HUDEP-2 (cell line): Measurements from ENCODE around the gene KCNQ1.

Experiments used
- DNase-seq, 76 experiments: peaks; one replicate each; lab custom pipeline; 2025; ENCODE audit not compliant: unreplicated experiment in 76 of 76; lab: John Stamatoyannopoulos, UW

The KCNQ1 gene

DNA sequence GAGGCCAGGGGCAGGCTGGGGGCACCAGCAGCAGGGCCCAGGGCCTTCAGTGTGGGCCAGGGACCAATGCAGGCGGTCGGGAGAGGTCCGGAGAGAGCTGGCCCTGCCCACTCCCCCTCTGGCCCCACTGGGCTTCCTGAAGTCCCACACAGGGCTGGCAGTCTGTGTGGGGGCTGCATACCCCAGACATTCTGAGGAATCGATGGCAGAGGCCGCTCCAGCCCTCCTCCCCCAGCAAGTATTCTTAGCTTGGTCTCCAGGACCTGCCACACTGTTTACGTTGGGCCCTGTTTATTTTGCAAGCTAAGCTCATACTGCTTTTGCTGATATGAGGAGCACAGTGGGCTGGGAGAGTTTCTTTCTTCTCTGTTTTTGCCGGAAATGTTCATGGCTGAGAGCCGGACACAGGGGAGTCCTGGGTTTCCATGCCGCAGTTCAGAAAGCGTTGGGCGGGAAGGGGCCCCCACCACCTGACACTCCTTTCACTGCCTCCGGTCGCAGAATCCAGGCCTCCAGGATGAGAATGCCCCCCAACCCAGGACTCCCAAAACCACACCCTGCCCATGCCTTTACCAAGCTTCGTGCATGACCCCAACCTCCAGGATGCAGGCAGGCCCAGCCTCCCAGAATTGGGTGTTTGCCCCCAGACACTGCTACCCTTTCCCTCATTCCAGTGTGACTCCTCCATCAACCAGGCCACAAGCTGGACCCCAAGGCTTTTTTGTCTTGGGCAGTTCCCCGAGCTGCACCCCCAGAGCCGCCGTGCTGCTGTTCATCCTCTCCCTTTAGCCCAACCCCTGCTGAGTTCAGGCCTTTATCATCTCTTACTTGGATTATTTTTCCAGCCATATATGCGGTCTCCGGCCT is 336.8 kb downstream of the KCNQ1 start:
- DNase-seq, result no peak

DNA sequence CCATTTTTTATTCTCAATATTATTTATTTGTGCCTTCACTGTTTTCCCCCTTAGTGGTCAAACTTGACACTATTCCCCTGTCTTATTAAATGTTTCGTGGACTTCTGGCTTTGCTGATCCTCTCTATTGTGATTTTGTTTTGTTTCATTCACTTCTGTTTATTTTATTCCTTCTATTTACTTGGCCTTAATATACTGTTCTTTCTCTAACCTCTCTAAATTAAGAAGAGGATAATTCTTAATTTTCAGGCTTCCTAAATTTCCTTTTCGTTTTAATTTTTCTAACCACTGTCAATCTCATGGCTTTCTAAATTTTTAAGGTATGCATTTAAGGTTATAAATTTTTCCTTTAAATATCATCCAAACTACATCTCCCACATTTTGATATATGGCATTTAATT is 338.0 kb downstream of the KCNQ1 start:
- DNase-seq, result no peak

DNA sequence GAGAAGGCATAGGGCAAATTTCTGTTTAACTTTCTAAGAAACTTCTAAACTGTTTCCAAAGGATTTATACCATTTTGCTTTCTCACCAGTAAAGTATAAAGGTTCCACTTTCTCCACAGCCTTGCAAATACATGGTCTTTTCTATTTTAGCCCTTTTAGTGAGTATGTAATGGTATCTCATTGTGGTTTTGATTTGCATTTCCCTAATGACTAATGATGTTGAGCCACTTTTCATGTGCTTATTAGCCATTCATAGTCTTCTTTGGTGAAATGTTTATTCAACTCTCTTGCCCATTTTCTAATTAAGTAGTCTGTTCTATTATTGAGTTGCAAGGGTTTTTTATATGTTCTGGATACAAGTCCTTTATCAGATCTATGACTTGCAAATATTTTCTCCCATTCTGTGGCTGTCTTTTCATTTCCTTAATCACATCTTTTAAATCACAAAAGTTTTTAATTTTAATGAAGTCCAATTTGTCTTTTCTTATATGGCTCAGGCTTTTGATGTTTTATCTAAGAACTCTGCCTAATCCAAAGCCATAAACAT is 338.8 kb downstream of the KCNQ1 start:
- no peak for DNase-seq

DNA sequence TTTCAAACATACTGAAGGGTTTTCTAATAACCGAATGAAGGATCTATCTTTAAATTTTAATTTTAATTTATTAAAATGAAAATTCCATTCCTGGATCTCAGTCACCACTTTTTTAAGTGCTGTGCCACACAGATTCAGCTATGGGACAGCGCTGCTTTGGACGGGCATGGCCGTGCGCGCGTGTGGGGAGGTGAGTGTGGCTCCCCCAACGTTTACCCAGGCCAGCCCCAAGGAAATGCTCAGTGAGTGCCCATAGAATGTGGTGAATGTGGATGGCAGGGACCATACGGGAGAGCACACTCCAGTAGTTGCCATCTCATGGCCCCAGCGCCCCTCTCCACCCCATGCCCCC is 343.0 kb downstream of the KCNQ1 start:
- DNase-seq, result no peak

DNA sequence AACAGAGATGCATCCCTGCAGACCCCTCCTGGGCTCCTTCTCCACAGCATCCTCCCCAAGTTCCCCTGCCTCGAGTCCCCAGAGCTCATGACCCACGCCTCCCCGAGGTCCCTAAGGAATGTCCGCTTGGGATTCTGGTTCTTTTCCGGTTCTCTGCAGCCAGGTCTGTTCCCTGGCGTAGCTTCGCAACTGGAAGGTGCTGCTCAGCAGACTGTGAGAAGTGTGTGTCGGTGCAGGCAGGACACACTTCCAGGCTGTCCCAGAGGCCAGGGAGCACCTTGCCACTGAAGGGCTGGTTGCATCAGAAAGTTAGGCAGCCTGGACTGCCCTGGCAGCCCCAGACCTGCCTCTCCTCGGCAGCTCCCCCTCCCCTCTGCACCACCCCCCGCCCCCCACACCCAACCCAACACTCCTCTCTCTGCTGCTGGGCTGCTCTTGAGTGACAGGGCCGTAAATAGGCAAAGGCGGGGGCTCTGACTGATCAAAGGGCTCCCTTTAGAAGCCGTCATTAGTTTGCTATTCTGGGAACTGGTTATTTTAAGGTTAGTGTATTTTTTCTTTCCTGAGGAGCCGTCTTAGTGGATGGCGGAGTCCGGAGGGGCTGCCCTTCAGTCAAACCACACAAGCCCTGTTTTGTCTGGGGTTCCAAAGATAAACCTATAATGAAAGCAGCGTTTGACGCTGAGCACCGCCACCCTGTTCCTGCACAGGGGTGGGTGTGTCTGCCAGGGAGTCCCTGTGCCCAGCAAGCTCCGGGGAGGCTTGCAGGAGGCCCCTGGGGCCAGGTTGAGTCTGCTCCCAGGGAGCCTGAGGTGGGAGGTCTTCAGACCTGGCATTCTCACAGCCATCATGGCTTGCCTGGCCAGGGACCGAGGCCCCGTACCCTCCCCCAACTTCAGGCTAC is 343.6 kb downstream of the KCNQ1 start:
- peak in 1 of 76 experiments; percentile 20 for DNase-seq

DNA sequence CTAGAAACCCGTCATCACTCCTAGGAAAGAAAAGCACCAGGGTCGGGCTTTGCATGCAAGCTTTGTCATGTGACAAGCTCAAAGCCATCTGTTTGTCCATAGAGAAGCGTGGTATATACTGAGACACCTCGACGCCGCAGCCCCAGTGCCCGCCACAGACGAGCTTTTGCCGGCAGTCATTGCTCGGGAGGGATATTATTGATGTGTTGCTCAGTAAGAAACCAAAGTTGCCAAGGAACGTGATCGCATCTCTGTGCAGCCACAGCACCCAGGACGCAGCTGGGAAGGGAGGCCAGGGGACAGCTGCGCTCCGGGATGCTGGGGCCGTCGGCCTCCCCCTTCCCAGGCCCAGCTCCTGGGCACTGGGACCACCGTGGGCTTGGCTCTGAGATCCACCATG is 344.5 kb downstream of the KCNQ1 start:
- no peak for DNase-seq

DNA sequence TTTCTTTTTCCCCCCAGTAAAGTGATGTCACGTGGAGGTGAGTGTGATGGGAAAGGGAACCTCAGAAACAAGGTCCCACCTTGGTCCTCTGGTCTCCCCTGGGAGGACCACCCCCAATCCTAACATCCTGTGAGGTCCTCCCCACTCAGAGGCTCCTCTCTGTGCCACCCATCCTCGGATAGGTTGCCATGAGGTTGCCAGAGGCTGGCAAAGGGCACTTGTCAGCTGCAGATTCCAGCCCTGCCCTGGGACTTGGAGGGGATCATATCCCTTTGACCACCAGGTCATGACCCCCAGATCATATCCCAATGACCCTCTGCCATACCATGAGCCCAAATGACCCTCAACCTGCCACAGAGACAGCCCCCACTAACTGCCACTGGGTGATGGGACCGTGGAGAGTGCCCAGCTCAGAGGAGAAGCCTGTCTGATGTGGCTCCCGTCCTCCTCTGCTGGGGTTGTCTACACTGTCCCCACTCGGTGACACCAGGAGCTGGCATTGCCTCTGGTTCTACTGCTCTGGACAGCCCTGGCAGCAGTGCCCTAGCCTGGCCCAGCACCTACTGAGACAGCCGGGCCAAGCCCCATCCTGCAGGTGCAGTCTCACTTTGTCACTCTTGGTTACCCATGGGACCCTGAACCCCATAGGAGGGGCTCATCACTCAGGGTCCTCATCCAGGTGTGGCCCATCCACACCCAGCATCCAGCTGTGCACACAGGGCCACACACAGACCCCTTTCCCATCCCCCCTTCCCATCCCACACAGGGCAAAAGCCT is 345.2 kb downstream of the KCNQ1 start:
- no peak for DNase-seq

DNA sequence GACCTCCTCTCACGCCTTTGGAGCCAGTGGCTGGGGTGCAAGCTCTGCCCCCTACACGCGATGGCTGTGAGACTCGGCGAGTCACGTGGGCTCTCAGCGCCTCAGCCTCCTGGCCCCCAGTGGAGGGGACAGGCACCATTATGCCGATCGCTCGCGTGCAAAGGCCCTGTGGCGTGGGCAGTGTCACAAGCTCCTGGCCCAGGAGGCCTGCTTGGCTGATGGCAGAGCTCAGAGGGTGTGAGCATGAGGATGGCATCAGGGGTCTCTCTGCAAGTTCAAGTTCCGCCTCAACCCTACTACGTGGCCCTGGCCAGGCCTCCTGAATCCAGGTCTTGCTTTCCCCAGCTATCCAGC is 345.7 kb downstream of the KCNQ1 start:
- DNase-seq, result no peak

DNA sequence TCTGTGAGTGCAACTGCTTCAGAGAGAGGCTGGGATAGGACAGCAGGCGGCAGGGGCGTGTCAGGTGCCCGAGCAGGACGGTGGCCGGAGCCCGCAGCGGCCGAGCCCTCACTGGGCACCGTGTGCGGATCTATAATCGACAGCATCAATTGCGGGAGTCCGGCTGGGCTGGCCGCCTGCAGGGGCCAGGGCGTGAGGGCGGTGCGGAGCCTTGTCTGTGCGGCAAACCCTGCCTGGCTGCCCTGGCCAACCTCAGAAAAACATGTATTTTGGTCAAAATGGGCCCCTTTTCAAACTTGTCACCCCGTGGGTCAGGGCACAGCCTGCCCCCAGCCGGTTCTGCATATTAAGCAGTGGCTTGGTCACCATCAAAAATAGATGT is 346.3 kb downstream of the KCNQ1 start:
- no peak for DNase-seq

DNA sequence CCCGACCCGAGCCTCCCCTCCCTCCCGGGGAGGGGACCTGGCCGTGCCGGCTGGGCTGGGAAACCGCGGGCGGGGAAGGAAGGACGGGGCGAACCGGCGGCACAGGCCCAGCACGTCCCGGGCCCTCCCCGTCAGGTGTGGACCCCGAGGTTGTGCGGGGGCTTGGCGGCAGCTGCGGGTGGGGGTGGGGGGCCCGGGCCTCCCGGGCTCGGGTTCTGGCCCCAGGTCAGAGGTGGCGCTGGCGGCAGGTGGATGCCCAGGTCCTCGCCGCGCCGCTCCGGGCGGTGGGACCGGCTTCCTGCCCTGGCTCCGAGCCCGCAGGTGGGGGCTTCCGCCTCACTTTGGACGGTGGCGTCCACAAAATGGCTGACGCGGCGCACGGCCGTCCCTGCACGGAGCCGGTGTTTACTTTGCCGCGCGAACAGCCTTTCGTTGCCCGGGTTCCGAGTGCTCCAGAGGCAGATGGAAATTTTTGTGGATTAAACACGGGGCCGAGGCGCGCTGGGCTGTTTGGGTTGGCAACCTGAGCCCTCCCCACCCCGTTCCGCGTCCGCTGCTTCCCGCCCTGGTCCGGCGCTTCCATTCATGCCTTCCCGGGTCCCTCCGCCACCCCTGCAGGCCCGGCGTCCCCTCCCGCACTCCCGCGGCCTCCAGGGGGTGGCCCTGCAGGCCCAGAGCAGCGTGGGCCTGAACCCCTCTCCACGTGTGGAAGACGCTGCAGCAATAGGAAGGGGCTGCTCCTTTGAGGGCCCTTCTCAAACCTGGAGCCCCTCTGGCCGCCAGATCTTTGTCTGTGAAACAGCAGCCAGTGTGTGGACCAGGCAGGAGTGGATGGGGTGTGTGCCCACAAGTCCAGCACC is 346.9 kb downstream of the KCNQ1 start:
- no peak for DNase-seq

DNA sequence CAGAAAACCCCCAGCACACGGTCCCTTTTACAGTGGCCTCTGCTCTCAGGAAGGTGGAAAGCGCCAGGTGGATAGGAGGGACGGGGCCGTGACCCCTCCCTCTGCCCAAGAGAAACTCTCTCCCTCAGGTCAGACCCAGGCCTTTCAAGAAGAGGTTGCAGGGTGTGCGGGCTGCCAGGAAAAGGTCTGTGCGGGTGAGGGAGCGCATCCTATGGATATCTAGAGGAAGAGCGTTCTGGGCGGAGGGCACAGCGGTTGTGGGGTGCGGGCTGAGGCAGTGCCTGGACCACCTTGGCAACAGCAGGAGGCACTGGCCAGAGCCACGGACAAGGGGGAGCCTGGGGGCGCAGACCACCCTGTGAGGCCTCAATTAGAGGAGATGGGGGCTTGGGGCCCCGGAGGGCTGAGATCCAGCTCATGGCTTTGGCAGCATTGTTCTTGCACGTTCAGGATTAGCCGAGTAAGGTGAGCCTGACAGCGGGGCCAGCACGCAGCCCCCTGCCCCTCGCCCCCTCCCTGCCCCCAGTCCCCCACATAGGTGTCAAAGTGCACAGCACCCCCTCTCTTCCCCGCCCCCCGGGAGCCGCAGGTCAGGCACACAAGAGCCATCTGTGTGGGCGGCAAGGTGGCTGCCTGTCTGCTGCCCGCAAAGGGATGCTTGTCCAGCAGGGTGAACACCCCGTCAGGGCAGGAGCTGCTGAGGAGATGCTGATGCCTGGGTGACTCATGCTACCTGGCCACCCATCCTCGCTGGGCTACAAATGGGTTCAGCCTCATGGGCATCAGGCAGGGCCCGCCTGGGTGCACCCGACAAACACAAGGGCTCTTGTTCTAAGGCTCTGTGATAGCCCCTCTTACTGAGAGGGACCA is 347.8 kb downstream of the KCNQ1 start:
- no peak for DNase-seq

DNA sequence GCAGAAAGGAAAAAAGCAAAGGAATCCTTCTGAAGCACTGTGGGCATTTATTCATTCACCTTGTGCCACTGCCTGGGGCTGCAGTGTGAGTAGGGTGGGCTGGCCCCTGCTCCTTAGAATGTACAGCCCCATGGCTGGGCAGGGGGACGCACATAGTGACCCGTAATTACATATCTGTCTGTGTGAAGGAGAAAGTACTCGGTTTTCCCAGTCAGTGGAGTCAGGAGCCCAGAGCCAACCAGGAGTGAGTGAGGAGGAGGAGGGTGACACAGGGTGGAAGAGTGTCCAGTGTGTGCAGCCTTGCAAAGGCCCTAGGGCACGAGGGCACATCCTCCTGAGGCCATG is 348.9 kb downstream of the KCNQ1 start:
- DNase-seq, result no peak

DNA sequence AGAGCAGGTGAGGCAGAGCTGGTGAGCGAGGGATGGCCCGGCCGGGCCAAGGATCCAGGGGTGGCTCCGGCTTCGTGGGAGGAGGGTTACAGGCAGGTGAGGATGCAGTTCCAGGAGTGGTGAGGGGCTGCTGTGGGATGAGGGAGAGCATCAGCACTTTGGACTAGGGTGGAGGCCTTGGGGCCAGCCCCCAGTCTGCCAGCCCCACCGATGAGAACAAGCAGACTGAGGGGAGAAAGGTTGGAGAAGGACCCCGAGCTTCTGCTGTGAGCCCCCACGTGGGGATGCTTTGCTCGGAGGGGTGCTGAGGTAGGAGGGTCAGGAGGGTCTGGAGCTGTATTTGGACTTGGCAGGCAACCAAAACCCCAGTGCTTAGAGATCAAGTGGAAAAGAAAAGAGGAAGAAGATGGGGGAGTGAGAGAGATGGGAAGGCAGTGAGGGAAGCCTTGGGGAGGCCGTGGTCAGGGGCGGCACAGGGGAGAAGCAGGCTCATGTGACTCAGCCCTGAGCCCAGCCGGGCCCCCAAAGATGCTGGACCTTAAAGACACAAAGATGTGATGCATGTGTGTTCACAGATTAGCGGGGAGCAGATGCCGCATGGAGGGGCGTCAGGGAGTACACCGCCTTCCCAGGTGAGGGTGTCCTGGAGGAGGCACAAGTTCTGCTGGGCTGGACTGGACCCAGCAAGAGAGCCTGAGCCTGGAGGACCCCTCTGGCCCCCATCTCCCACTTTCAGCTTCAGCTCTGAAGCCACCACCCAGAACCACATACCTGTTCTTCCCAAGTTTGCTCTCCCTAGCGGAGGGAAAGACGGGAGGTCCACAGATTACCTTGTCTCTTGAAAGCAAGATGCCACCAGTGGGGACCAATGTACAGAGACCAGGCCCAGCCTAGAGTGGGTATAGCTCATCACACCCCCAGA is 349.5 kb downstream of the KCNQ1 start:
- DNase-seq, result no peak

DNA sequence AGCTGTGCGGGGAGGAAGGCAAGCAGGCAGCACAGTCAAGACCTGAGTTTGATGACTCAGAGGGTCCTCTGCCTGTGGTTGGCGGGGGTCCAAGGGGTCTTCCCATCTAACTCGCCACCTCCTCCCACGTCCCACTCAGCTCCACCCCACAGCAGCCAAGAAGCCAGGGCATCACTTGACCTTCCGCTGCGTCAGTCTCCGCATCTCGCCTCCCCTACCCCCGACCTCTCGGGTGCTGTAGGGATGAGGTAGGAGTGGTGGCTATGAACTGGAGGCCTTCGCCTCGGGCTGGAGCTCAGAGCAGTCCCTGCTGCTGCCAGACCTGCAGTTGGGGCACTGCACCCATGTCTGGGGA is 350.1 kb downstream of the KCNQ1 start:
- no peak for DNase-seq

DNA sequence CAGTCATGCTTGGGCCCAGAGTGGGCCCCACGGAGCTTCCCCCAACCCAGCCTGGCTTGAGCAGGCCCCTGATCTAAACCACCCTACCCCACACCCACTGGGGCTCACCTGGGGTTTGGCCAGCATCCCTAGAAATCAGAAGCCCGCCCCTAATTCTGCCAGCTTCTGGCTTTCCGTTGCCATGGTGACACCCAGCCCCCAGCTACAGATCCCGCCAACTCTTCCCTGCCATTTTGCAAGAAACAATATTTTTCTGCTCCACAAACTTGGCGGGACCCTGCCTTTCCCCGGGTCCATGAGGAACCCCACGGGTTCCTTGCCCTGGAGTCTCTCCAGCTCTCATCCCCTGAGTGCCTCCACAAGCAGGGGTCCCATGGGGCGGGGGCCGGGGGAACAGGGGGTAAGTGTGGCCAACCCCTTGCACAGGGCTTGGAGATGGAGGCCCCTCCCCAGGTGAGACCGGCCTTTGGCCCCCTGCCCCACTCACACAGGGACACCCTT is 350.7 kb downstream of the KCNQ1 start:
- DNase-seq, result no peak

DNA sequence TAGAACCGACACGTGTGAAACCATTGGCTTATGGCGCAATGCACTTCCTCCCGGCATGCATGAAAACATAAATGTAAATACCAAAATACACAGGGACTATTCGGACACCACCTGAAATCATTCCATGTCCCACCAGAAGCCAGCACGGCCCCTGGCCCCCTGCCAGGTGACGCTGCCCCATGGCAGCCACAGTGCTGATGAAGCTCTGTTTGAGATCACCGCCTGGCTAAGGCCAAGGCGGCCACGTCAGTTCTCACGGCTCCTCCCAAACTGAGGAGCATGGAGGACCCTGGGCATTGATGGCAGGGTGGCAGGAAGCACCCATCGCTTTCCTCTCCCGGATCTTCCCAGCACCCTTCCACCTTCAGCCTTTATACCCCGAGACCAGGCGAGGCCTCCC is 351.3 kb downstream of the KCNQ1 start:
- DNase-seq, result no peak

DNA sequence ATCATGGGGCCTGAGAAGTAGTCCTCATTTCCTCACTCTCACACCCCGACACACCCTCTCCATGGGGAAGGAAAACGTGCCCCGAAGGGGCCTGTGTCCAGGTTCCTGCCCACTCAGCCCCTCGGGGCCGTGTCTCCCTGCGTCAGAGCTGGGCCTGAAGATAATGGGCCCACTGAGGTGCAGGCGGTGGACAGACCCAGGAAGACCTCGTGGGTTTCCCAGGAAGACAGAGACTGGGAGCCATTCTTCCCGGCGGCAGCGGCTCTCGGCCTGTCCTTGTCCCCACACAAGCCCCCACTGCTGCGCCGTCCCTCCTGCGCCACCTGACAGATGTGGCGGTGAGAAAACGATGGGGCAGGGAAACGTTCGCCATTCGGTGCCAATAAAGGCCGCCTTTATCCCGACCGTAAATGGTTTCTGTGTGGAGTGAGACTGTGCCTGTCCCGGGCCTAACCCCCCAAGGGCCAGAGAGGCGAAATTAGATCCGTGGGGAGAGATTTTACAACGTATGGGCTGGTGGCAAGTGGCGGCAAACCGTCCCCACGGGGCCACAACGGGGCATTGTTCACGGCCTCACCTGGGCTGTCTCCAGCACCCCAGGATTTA is 351.8 kb downstream of the KCNQ1 start:
- no peak for DNase-seq
